A549 (cell line): ENCODE measurements around the gene FKBP1A.

ENCODE experiments used
- ELK1 ChIP-seq: fragments of 150-350 bp; IDR thresholded peaks from 2 replicates; pipeline ENCODE4 v1.6.1; 2014; ENCODE audit warnings: low read depth, mild to moderate bottlenecking, low read length
- HDAC2 ChIP-seq: fragments of 200-600 bp; sonication (generic); IDR thresholded peaks from 2 replicates; pipeline ENCODE4 v1.6.1; 2016
- MAFK ChIP-seq: fragments of 450-650 bp; IDR thresholded peaks from 2 replicates; pipeline ENCODE4 v1.6.1; 2014; ENCODE audit not compliant: partially characterized antibody
- NFE2L2 ChIP-seq: fragments of 150-350 bp; conservative IDR thresholded peaks from 2 replicates; pipeline ENCODE4 v1.6.1; 2014; ENCODE audit warnings: low read length
- NPAS2 ChIP-seq: fragments of 250-450 bp; sonication (Bioruptor Pico); IDR thresholded peaks from 2 replicates; pipeline ENCODE4 v1.8.0; 2022; ENCODE audit warnings: mild to moderate bottlenecking, moderate library complexity, borderline replicate concordance
- POLR2AphosphoS2 ChIP-seq: conservative IDR thresholded peaks from 2 replicates; pipeline ENCODE4 v1.6.1; 2012; ENCODE audit warnings: low read length, improper control_type of control experiment, inconsistent platforms
- TF ChIP-seq, protein P1 (sequence below): IDR thresholded peaks from 2 replicates; pipeline ENCODE4 v1.6.1; 2012
- TF ChIP-seq, protein P2 (sequence below): fragments of >200 bp; sonication (Bioruptor Twin); formaldehyde crosslinking; IDR thresholded peaks from 2 replicates; pipeline ENCODE4 v1.6.1; 2016

DNA sequence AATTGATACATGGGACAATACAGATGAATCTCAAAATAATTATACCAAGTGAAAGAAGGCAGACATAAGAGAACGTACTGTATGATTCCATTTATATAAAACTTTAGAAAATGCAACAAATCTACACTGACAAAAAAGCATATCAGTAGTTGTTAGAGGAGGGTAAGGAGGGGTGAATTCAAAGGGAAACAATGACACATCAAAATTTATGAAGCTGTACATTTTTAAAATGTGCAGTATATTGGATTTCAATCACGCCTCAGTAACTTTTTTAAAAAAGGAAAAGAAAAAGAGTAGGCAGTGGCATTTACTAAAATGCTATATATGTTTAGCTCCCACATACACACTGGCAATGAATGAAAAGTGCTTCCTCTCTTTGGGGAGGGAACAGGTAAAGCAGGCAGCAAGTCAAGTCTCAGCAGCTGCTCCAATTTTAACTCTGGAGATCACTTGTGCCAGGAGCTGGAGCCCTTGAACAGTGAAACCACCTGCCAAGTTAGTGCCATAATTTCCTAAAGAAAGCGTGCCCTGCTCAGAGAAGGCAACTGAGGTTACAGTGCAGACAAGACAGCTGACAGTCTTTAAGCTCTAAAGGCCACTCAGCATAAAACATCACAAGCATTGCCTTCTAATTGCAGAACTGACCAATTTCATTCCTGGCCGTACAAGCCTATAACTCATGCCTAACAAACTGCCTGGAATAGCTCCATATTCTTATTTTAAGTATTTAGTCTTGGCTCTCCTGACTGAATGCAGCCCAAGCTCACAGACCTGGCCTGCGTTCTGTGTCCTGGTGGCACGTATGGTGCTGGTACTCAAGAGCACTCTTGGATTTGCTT is 10.9 kb downstream of the FKBP1A start:
- TF ChIP-seq, protein P1, sequence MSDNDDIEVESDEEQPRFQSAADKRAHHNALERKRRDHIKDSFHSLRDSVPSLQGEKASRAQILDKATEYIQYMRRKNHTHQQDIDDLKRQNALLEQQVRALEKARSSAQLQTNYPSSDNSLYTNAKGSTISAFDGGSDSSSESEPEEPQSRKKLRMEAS, result no peak
- no peak for TF ChIP-seq MAFK
- no peak for TF ChIP-seq NFE2L2
- no peak for TF ChIP-seq HDAC2
- TF ChIP-seq, protein P2, sequence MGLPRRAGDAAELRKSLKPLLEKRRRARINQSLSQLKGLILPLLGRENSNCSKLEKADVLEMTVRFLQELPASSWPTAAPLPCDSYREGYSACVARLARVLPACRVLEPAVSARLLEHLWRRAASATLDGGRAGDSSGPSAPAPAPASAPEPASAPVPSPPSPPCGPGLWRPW, result no peak
- no peak for TF ChIP-seq POLR2AphosphoS2
- no peak for TF ChIP-seq NPAS2
- TF ChIP-seq ELK1, result no peak
